NAMALWA (cell line): ENCODE measurements around the gene ATG16L1.
A peak's percentile ranks its signal among the peaks of the same experiment; 100 is the strongest.

Experiments
- DNase-seq: peaks from one replicate; pipeline ENCODE4 v3.0.0-alpha.2; 2015; ENCODE audit warnings: low spot score

The ATG16L1 gene

DNA sequence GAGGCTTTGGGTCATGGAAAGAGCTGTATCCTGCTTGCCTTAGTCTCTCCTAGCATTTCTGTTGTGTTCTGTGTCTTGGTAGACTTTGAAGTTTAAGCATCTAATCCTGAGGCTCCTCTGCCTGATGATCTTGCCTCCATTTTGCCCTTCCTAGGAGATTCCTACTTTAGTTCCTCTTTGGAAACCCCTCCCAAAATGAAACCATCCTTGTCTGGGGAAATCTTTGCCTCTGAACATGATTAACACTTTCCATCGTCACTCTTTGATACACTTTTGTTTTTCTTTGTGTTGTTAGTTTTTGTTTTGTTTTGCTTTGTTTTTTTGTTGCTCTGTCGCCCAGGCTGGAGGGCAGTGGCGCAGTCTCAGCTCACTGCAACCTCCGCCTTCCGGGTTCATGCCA, 9.2 kb downstream of the ATG16L1 start:
- DNase-seq = no peak

DNA sequence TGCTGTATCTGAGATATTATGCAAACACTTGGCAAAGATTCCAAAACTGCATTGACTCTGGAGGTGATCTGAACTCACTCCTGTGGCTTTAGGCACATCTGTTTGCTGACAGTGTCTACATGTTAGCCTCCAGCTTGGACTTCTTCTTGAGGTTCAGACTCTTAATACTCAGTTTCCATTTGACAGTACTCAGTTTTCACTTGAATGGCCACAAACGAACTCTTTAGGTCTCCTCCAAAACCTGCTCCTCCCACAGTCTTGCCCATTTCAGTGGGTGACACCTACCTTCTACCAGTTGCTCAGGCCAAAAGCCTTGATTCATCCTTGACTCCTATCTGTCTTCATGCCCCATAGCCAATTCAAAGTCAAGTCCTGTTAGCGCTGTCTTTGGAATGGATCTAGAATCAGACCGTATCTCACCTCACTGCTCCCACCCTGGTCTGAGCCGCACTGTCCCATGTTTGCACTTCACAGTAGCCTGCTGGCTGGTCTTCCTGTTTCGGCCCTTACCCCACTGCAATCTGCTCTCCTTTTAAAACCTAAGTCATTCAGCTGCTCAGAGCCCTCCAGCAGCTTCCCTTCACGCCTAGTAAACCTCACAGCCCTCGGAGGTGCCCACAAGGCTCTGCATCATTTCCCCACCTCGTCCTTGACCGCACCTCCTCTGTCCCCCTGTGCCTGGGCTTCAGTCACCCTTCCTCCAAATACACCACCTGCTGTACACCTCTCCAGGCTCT, 10.5 kb downstream of the ATG16L1 start:
- no peak for DNase-seq

DNA sequence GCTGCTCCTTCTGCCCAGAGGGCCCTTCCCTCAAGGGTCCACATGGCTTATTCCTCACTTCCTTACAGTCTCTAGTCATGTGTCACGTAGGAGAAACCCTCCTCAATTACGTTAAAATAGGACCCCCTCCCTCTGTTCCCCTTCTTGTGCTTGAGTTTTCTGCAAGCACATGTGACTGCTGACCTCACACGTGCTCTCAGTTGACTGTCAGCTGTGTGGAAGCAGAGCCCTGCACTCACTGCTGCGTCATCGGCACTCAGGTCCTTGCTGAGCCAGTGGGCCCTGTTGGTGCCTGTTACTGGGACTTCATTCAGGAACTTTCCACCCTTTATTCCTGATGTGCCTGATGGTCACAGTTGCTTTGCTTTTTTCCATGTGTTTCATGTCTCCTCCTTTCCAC, 11.1 kb downstream of the ATG16L1 start:
- DNase-seq = no peak

DNA sequence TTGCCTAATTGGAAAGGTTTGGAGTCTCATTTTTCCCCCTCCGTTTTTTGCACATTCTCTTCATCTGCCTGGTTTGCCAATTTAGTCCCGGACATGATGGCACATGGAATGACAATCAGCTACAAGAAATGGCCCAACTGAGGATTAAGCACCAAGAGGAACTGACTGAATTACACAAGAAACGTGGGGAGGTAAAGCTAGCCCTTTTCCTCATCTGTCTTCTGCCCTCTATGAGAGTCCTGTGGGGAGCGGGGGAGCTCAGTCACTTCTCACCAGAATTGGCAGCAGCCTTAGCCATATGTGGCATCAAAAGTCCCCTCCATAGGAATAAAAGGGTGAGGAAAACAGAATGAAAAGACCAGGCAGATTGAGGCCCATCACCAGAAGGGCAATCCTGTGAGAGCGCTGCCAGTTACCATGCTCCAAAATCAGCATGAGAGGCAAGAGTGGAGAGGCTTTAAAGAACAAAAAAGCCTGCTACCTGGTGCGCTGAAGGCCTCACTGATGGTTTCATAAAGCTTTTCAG, 11.6 kb downstream of the ATG16L1 start:
- DNase-seq = no peak

DNA sequence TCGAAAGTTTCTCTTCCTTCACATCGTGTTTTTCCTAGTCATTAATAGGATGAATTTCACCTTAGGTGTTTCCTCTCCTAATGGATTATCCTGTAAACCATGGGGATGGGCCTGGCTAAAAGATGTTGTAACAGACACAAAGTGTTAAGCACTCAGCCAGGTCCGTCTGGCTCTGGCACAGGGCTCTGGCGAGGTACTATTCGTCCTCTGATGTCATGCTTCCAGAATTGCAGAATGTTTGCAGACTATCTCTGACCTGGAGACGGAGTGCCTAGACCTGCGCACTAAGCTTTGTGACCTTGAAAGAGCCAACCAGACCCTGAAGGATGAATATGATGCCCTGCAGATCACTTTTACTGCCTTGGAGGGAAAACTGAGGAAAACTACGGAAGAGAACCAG, 13.2 kb downstream of the ATG16L1 start:
- DNase-seq = no peak

DNA sequence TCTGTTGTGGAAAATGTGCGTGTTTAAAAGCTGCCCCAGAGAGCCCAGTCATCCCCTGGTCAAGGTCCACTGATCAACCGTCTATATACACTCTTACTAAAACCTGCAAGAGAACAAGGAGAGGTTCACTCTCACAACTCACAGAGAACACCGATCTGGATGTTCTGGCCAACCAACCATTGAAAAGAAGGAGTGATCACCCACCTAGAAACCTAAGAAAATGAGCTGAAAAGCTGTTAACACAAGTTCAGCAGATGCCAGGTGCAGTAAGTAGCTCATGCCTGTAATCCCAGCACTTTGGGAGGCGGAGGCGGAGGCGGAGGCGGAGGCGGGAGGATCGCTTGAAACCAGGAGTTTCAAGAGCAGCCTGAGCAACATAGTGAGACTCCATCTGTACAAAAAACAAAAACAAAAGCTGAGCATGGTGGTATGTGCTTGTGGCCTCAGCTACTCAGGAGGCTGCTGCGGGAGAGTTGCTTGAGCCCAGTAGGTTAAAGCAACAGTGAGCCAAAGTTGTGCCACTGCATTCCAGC, 14.5 kb downstream of the ATG16L1 start:
- no peak for DNase-seq

DNA sequence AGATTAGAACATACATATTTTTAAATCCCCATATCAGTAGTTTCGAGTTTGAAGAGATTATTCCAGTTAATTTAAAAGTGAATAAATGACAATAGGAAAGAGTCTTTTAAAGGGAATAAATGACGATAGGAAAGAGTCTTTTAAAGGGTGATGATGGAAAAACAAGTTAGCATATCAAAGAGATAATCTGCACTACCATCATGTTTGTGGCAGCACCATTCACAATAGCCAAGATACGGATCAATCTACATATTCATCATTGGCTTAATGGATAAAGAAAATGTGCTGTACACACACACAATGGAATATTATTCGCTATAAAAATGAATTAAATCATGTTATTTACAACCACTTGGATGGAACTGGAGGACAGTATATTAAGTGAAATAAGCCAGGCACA, 15.0 kb downstream of the ATG16L1 start:
- DNase-seq = no peak

DNA sequence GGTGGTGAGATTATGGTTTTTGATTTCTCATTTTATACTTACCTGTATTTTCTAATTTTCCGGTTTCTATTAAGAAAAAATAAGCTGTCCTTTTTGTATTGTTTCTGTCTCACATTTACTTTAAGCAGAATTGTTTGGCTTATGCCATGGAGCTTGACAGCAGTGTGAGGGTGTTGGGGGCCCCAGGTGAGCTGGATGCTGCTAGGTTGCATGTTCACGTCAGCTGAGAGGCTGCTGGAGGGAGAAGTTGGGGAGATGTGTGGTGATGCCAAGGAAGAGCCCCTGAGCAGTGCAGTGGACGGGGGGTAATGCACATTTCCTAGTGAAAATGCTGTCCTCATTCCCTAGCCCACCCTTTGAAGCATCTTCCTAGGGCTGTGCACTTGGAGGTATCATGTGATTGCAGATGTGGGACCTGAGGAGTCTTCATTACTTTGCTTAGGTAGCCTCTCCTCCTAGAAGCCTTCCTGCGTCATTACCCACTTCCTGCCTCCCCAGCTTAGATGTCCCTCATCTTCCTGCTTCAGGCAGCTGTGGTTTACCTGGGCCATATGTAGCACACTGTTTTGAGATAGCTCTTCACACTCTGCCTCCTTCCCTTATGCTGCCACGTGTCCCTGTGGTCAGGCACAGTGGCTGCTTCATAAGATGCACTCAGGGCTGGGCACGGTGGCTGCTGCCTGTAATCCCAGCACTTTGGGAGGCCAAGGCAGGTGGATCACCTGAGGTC, 16.2 kb downstream of the ATG16L1 start:
- DNase-seq = peak; percentile 13

DNA sequence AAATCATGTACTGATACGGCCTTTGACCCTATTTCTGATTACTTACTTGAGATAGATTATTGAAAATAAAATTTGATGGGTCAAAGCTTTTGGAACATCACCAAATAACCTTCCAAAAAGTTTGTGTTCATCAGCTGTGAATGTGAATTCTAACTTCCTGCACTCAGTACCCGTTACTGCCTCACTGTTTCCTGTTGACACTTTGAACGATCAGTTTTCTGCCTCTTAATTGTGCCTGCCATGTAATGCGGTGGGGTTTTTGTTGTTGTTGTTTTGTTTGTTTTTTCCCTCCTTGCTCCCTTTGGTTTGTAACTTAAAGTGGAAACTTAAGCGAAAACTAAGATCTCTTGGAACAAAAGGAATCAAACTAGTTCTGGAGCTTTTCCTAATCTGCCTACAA, 18.9 kb downstream of the ATG16L1 start:
- DNase-seq = no peak

DNA sequence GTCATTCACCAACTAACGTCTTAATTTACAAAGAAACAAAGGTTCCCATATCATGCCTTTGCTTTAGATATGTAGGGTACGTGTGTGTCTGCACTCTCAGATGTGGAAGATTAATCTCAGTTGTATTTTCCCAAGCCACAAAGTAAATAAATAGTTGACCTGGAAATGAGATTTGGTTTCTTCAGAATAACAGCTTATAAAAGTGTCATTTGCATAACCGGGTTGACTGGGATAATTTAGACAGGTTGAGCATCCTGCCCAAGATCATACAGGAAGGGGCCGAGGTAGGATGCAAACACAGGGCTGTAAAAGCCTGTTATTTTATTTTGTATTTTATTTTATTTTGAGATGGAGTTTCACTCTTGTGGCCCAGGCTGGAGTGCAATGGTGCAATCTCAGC, 19.5 kb downstream of the ATG16L1 start:
- DNase-seq = no peak

DNA sequence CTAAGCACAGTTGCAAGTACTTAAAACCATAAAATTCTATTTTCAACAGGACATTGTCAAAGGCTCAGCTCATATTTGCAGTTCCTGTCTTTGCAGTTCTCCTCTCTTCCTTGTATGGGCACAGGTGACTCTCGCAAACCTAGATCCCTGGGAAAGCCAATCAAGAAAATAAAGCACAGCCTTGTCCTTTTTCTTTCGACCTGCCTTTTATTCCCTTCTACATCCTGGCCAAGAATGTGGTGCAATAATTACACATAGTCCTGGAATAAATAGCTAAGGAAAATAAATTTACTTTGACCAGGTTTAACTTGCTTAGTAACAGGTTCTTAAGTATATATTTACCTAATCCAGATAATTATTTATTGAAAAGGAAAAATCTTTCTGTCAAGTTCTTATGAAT, 20.2 kb downstream of the ATG16L1 start:
- DNase-seq = no peak

DNA sequence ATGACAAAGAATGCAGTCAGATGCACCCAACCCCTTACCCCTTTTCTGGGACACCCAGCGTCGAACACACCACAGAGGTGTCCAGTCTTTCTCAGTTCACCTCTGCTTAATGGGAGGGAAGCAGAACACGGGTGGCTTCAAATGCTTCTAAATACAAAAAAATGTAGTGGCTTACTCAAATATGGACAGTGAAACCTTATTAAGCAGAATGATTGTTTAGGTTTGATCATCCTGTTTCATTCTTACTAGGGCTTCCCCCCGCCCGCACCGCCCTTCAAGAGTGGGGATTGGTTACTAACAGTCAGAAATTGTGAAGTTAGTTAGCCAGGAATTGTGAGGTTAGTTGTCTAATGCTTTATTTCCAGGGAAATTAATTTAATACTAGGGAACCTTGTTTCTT, 21.6 kb downstream of the ATG16L1 start:
- no peak for DNase-seq

DNA sequence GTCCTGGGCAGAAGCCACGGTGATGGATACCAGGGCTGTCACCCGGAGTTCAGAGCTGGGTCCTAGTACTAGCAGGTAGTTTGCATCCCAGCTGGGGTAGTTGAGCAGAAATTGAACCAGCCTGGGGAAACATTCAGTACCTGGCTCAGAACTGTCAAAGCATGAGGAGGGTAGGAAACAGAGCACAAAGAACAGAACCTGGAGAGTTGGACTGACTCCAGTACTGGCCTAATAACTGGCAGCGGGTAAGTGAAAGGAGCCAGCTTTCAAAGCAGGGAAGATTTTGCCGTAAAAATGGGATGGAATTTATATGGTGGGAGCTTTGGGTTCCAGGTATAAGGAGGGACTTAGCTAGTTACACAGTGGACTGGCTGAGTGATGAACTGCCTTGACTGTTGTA, 23.8 kb downstream of the ATG16L1 start:
- DNase-seq = no peak

DNA sequence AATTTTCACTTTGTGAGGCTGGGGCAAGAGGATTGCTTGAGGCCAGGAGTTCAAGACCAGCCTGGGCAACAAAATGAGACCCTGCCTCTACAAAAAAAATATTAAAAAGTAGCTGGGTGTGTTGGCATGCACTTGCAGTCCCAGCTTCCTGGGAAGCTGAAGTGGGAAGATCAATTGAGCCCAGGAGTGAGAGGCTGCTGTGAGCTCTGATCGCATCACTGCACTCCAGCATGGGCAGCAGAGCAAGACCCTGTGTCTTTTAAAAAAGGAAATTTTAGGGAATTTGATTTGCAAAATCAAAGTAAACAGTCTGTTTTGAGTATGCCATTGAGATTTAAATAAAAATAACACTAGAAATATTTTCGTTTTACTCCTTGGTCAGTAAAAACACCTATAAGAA, 27.4 kb downstream of the ATG16L1 start:
- no peak for DNase-seq

DNA sequence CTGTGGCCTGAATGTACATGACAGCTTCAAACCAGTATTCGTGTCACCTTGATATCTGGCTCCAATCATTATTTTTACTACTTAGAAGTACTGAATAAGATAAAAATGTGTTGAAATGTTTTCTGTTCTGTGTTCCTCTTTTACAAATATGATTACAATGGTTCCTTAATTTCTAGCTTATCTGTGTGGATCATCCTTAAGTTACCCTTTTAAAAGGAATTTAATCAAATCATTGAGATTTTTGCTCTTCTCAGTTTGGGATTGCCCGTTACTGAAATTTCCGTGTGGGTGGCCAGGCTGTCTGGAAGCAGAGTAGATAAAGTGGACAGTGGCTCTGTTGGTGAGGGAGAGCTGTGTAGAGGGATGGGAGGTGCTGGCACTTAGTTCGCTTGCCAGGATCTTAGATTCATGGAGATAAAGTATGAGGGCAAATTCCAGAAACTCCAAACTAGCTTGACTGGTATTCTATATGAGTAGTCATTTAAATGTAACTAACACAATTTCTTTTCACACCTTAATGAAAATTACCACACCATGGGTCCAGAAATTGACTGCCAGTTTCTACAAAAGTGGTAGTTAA, 28.7 kb downstream of the ATG16L1 start:
- no peak for DNase-seq

DNA sequence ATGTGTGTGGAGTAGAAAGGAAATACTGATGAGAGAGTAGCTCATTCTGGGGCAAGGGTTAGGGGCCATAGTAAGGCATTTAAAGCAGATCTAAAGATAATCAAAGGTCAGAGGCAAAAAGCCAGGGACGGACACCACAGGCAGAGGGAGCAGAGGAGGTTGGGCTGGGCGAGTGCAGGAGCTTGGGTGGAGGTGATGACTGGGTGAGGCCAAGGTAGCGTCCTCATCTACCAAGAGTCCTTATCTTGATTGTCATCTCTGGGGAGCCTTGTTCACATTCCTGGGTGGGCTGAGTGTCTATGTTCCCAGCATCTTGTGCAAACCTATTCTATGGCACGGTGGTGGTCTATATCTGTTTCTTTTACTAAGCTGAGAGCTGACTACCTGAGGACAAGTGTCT, 30.1 kb downstream of the ATG16L1 start:
- DNase-seq = no peak

DNA sequence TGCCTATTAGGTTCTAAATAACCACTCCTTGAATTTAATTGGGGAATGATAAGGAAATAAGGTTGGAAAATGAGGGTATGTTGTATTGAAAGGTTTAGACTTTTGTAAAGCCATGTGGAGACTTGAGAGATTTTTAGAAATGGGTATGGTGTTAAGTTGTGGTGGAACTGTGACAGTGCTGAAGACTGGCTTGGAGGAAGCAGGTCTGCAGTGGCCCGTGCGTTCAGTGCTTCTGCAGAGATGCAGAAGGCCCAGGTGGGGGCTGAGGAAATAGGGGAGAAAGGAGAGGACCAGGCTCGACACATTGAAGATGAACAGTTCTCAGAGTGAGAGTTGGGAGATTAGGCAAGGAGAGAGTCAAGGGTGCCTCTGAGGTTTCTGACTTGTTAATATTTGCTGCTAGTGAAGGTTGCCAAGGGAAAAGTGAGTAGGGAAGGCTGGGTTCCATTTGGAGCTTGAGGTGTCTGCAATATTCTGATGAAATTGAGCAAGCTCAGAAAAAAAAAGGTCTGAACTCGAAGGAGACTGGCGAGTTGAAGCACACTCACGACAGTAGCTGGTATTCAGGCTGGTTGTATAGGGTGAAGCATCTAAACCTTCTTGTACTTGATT, 30.6 kb downstream of the ATG16L1 start:
- DNase-seq = no peak

DNA sequence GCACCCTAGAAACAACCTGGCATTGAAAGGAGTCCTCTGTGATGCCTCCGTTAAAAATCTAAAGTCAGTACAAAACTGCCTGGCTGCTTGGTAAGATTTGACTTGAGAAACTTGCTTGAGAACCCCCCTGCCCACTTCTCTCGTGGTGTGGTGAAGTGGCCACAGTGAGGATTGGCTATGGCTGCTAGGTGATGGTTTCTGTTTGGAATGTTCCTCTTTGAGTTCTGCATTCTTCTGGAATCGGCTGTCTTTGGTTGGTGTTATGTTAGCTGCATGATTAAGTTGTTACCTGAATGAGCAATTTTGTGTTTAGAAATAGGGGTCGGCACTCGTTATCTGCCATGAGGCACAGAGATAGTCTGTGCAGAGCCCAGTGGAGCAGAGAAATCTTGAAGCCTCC, 34.4 kb downstream of the ATG16L1 start:
- DNase-seq = no peak

DNA sequence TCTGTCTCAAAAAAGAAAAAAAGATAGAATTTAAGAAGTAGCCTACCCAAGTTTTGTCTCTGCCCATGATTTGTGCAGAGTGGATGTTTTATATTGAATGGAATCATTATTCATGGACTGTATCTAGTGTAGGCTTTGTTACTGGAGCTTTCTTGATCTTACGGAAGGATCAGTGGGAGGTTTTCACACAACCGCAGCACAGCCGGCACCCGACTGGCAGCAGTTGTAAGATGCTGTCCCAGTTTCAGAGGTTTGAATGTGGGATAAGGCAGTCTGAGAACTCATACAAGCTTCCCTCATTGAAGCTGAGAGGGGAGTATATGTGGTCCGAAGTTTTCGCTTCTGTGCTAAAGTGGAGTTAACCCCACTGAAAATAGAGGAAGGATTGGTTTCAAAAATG, 36.4 kb downstream of the ATG16L1 start:
- DNase-seq = no peak

DNA sequence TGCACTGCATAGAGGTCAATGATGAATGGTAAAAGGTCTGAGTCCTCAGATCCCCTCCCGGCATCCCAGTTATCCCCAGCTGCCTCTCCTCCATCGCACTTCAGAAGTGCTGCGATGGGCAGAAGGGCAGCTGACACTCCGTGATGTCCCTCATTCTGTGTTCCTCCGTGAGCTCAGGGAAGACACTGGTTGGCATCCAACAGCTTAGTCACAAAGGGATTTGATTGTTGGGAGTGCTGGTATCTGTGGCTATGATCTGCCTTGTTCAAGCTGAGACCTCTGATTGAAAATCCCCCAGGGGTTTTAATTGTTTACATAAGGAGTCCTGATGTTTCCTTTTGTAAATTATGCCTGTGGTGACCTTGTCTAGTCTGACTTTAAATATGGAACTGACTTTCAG, 37.2 kb downstream of the ATG16L1 start:
- DNase-seq = no peak

DNA sequence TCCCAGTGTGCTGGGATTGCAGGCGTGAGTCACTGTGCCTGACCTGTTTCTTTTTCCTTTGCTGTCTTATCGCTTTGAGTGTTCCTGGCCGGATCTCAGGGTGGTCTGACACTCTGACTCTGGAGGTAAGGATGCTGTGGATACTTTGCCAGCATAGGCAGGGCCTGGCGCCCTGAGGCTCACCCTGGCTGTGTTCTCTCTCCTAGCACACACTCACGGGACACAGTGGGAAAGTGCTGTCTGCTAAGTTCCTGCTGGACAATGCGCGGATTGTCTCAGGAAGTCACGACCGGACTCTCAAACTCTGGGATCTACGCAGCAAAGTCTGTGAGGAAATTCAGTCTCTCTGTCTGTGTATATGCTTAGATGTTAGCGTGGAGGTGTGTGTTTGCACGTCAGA, 38.2 kb downstream of the ATG16L1 start:
- no peak for DNase-seq

DNA sequence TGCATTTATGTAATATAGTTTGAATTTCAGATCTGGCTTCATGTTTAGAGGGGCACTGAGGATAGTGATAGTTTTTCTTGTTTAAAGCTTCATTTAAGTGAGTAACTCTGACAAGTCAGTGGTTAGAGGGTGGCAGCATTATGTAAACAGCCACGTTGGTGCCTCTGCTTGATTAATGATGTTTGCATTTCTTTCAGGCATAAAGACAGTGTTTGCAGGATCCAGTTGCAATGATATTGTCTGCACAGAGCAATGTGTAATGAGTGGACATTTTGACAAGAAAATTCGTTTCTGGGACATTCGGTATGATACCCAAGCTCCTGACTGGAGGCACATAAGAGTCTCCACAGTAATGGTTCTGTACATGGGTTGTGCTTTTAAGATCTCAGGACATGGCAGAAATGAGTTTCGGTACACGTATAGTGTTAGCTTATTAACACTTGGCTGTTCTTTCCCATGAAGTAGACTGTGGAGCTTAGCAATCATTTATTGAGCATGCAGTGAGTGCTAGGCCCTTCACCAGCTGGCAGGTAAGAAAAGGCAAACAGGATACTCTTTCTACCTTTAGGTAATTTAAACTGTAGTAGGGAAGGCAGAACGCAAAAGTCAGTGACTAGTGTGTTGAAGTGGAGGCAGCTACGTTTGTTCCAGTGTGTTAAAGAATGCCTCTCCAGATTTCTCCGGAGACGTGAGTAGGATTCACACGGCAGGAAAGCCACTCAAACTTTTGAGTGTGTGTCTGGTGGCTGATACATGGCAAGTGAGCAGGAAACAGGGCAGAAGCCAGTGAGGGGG, 38.8 kb downstream of the ATG16L1 start:
- DNase-seq = no peak
